Activated CD4-positive, alpha-beta T cell treated with anti-CD3 and anti-CD28 coated beads for 1 hour (primary cell): ENCODE data around the gene GRIN2A.

ENCODE experiments used
- DNase-seq: peaks from one replicate; pipeline ENCODE4 v3.0.0-alpha.2; 2020

Gene GRIN2A

GRCh38 chr16:10181196-10182162 is 749 bp downstream of the GRIN2A start:
- no peak for DNase-seq

- no peak for DNase-seq
These were observed 1.5 kb downstream of the GRIN2A start for GRCh38 chr16:10180771-10181163.

GRCh38 chr16:10180042-10180770 is 2.0 kb downstream of the GRIN2A start:
- no peak for DNase-seq

- no peak for DNase-seq
These were observed 3.7 kb downstream of the GRIN2A start for GRCh38 chr16:10178526-10178925.

GRCh38 chr16:10178080-10178479 is 4.1 kb downstream of the GRIN2A start:
- DNase-seq: no peak

GRCh38 chr16:10172848-10173655 is 9.2 kb downstream of the GRIN2A start:
- DNase-seq: no peak

- no peak for DNase-seq
These were observed 11.0 kb downstream of the GRIN2A start for GRCh38 chr16:10171221-10171620.

GRCh38 chr16:10169904-10170410 is 12.3 kb downstream of the GRIN2A start:
- no peak for DNase-seq

GRCh38 chr16:10169031-10169430 is 13.2 kb downstream of the GRIN2A start:
- no peak for DNase-seq

GRCh38 chr16:10168258-10168657 is 14.0 kb downstream of the GRIN2A start:
- no peak for DNase-seq

GRCh38 chr16:10165643-10166042 is 16.6 kb downstream of the GRIN2A start:
- DNase-seq: no peak

- DNase-seq: no peak
These were observed 19.2 kb downstream of the GRIN2A start for GRCh38 chr16:10162981-10163380.

- no peak for DNase-seq
These were observed 26.1 kb downstream of the GRIN2A start for GRCh38 chr16:10156099-10156498.

- DNase-seq: no peak
These were observed 27.8 kb downstream of the GRIN2A start for GRCh38 chr16:10154389-10154788.

- no peak for DNase-seq
These were observed 28.2 kb downstream of the GRIN2A start for GRCh38 chr16:10153985-10154384.

- no peak for DNase-seq
These were observed 30.5 kb downstream of the GRIN2A start for GRCh38 chr16:10151718-10152117.

GRCh38 chr16:10150906-10151305 is 31.3 kb downstream of the GRIN2A start:
- no peak for DNase-seq

GRCh38 chr16:10145542-10146035 is 36.6 kb downstream of the GRIN2A start:
- DNase-seq: no peak

- DNase-seq: no peak
These were observed 40.6 kb downstream of the GRIN2A start for GRCh38 chr16:10141671-10142070.

GRCh38 chr16:10138881-10139280 is 43.3 kb downstream of the GRIN2A start:
- DNase-seq: no peak

GRCh38 chr16:10137341-10137740 is 44.9 kb downstream of the GRIN2A start:
- DNase-seq: no peak

- DNase-seq: no peak
These were observed 45.3 kb downstream of the GRIN2A start for GRCh38 chr16:10136916-10137315.

GRCh38 chr16:10130538-10130937 is 51.7 kb downstream of the GRIN2A start:
- DNase-seq: no peak
